Peyer's patch (tissue), 4 donors: Measurements from ENCODE around the gene CPSF4L.

Experiments used
- CTCF ChIP-seq, 6 experiments: fragments of 450-650 bp in 4 of 6; fragments of 200-600 bp in 2 of 6; sonication (generic) in 1 of 6; IDR thresholded peaks; one replicate each; pipeline ENCODE4 v1.5.1; 2017 to 2019; ENCODE audit warnings: antibody characterized with exemption in 6 of 6, mild to moderate bottlenecking in 3 of 6, moderate library complexity in 1 of 6
- POLR2A ChIP-seq, 2 donors: fragments of 450-650 bp; IDR thresholded peaks; one replicate each; pipeline ENCODE4 v1.5.1; 2017; ENCODE audit warnings: antibody characterized with exemption in 2 of 2, mild to moderate bottlenecking in 2 of 2, moderate library complexity in 2 of 2

GRCh38 chr17:73300392-73300791 lies 38.7 kb upstream of the CPSF4L start:
- no peak for TF ChIP-seq CTCF (IDR thresholded peaks at IDR 0.05)
- TF ChIP-seq POLR2A (IDR thresholded peaks at IDR 0.05), result no peak
